MM.1S (cell line): ENCODE data around the gene COL6A1.
"Not testable (repeated sequence)": the region's sequence is repeated elsewhere in the genome, so short reads cannot be mapped to it uniquely, and the experiment has no call there.

ENCODE experiments used
- DNase-seq: peaks from one replicate; pipeline ENCODE4 v3.0.0-alpha.2; 2015
- H2AFZ ChIP-seq: fragments of 300-600 bp; sonication (generic); 2 replicates; pipeline ENCODE4 v1.6.0; 2016; ENCODE audit warnings: antibody characterized with exemption, low read length
- H3F3A ChIP-seq: fragments of 300-600 bp; sonication (generic); 2 replicates; pipeline ENCODE4 v1.6.1; 2016; ENCODE audit warnings: mild to moderate bottlenecking, antibody characterized with exemption, low read length, moderate library complexity, mixed read lengths; ENCODE audit not compliant: insufficient read depth
- H3K27ac ChIP-seq: fragments of 300-600 bp; sonication (generic); 2 replicates; pipeline ENCODE4 v1.5.1; 2016; ENCODE audit warnings: mild to moderate bottlenecking, low read length
- H3K27me3 ChIP-seq: fragments of 300-600 bp; sonication (generic); replicated peaks from 2 replicates; pipeline ENCODE4 v1.6.0; 2016; ENCODE audit warnings: low read length; ENCODE audit not compliant: insufficient read depth
- H3K36me3 ChIP-seq: fragments of 300-600 bp; sonication (generic); replicated peaks from 2 replicates; pipeline ENCODE4 v1.6.1; 2016; ENCODE audit warnings: mild to moderate bottlenecking, low read length, mixed read lengths; ENCODE audit not compliant: insufficient read depth
- H3K4me1 ChIP-seq: fragments of 300-600 bp; sonication (generic); 2 replicates; pipeline ENCODE4 v1.6.1; 2016; ENCODE audit warnings: low read length, mixed read lengths
- H3K4me2 ChIP-seq: fragments of 300-600 bp; sonication (generic); 2 replicates; pipeline ENCODE4 v1.6.0; 2016; ENCODE audit warnings: low read depth, low read length
- H3K4me3 ChIP-seq: fragments of 300-600 bp; sonication (generic); 2 replicates; pipeline ENCODE4 v1.5.1; 2016; ENCODE audit warnings: low read length, mixed read lengths
- H3K79me2 ChIP-seq: fragments of 300-600 bp; sonication (generic); 2 replicates; pipeline ENCODE4 v1.6.1; 2016; ENCODE audit warnings: mixed run types, low read length, mixed read lengths
- H3K9ac ChIP-seq: fragments of 300-600 bp; sonication (generic); 2 replicates; pipeline ENCODE4 v1.6.1; 2016; ENCODE audit warnings: low read length, mixed read lengths
- H3K9me2 ChIP-seq: fragments of 300-600 bp; sonication (generic); replicated peaks from 2 replicates; pipeline ENCODE4 v1.6.1; 2016; ENCODE audit warnings: mild to moderate bottlenecking, low read length, mixed read lengths; ENCODE audit not compliant: insufficient read depth
- H3K9me3 ChIP-seq: fragments of 300-600 bp; sonication (generic); replicated peaks from 2 replicates; pipeline ENCODE4 v1.6.1; 2016; ENCODE audit warnings: mild to moderate bottlenecking, low read length, mixed read lengths; ENCODE audit not compliant: insufficient read depth
- H4K20me1 ChIP-seq: fragments of 300-600 bp; sonication (generic); 2 replicates; pipeline ENCODE4 v1.6.1; 2016; ENCODE audit warnings: mild to moderate bottlenecking, low read length, moderate library complexity, mixed read lengths; ENCODE audit not compliant: insufficient read depth
- CTCF ChIP-seq: fragments of 300-600 bp; sonication (generic); IDR thresholded peaks from 2 replicates; pipeline ENCODE4 v1.5.1; 2016; ENCODE audit warnings: antibody characterized with exemption, low read length, mixed read lengths
- EZH2 ChIP-seq: fragments of 300-600 bp; sonication (generic); optimal IDR thresholded peaks from 2 replicates; pipeline ENCODE3; 2017; ENCODE audit warnings: low read depth, mild to moderate bottlenecking, antibody characterized with exemption, low read length, mixed read lengths
- EZH2phosphoT487 ChIP-seq: fragments of 300-600 bp; sonication (generic); IDR thresholded peaks from 2 replicates; pipeline ENCODE4 v1.6.1; 2018; ENCODE audit warnings: antibody characterized with exemption, low read length

Gene COL6A1

GRCh38 chr21:45974073-45975019, 7.2 kb upstream of the COL6A1 start:
- no peaks in the 10 kb centered on the region for H3K9me3 ChIP-seq
- H3K4me1 ChIP-seq: peaks cover 6% of the 10 kb centered on the region
- DNase-seq: no peak
- peak overlapping the region; percentile 91 for H3K4me2 ChIP-seq
- TF ChIP-seq EZH2 (no peak), EZH2phosphoT487 (no peak), CTCF (no peak)
- H3K27ac ChIP-seq: no peak overlapping the region
- H3K36me3 ChIP-seq: no peaks in the 10 kb centered on the region
- peak overlapping the region; percentile 77 for H2AFZ ChIP-seq
- no peaks in the 10 kb centered on the region for H3F3A ChIP-seq
- H3K9me2 ChIP-seq: no peaks in the 10 kb centered on the region
- no peaks in the 10 kb centered on the region for H3K79me2 ChIP-seq
- no peaks in the 10 kb centered on the region for H4K20me1 ChIP-seq
- peak overlapping the region; percentile 28; the same call in 1 of the 2 replicates for H3K9ac ChIP-seq
- H3K27me3 ChIP-seq: peaks cover 76% of the 10 kb centered on the region
- H3K4me3 ChIP-seq: peak overlapping the region; percentile 61

- Histone ChIP-seq H3K27ac (no peak overlapping the region), H3K9me3 (no peaks in the 10 kb centered on the region), H3K79me2 (no peaks in the 10 kb centered on the region), H3K9me2 (no peaks in the 10 kb centered on the region), H3K4me3 (no peak overlapping the region), H3K4me1 (peaks cover 6% of the 10 kb centered on the region), H3K27me3 (peaks cover 80% of the 10 kb centered on the region), H3F3A (no peaks in the 10 kb centered on the region), H3K9ac (no peak overlapping the region), H2AFZ (no peak overlapping the region), H3K36me3 (no peaks in the 10 kb centered on the region), H4K20me1 (no peaks in the 10 kb centered on the region), H3K4me2 (no peak overlapping the region)
- TF ChIP-seq EZH2phosphoT487 (no peak), CTCF (no peak), EZH2 (no peak)
- no peak for DNase-seq
Observed at GRCh38 chr21:45975020-45975666, 6.4 kb upstream of the COL6A1 start.

- not testable (repeated sequence) for DNase-seq, H2AFZ ChIP-seq, H3K36me3 ChIP-seq, H3F3A ChIP-seq, H3K9me3 ChIP-seq, H3K27ac ChIP-seq, H3K9me2 ChIP-seq, H3K4me1 ChIP-seq, H3K4me3 ChIP-seq, H3K79me2 ChIP-seq, H3K9ac ChIP-seq, H3K4me2 ChIP-seq, H4K20me1 ChIP-seq
- H3K27me3 ChIP-seq: peaks cover 85% of the 10 kb centered on the region
Observed at GRCh38 chr21:45975667-45976409, 5.7 kb upstream of the COL6A1 start.
